ENCODE measurements around the gene SPO11. TPM values are rescaled to one million over a fixed set of nuclear protein-coding genes. Genes with fewer than 3 reads are reported as not detected.

Gene SPO11
- total and polyA plus RNA-seq, 4 donors = not detected

- ATAC-seq (ENCODE audit: insufficient read depth, low FRiP score) (peak; percentile 81), DNase-seq (peak; percentile 78 to 84 (median 79))
- Histone ChIP-seq H3K4me3 (no peak overlapping the region), H3K27me3 (ENCODE audit: control insufficient read depth in 3 of 3, insufficient read depth in 3 of 3, low read length in 2 of 3) (no peaks in the 10 kb centered on the region), H3K4me1 (ENCODE audit: control insufficient read depth in 5 of 5, insufficient read depth in 5 of 5, low read length in 5 of 5) (peaks cover 0 to 30% (median 14%) of the 10 kb centered on the region in 5 donors), H3K9me3 (ENCODE audit: control insufficient read depth in 4 of 4, insufficient read depth in 3 of 4, low read length in 3 of 4) (peaks cover 0 to 4% (median 0%) of the 10 kb centered on the region in 4 donors), H3K9ac (ENCODE audit: insufficient read depth in 1 of 2, low read length in 2 of 2) (no peak overlapping the region), H3K36me3 (ENCODE audit: control insufficient read depth in 4 of 4, insufficient read depth in 4 of 4, low read length in 4 of 4) (peaks cover 0 to 7% (median 2%) of the 10 kb centered on the region in 4 donors), H3K27ac (ENCODE audit: low read depth in 1 of 2, low read length in 1 of 2) (peak overlapping the region; percentile 57 to 64)
- no peak for TF ChIP-seq CTCF (IDR thresholded peaks at IDR 0.05; ENCODE audit: control extremely low read depth, extremely low read depth)
- 4 to 9% methylated on average over 44 to 57 of the region's 57 CpGs for WGBS, 2 donors
Measured at GRCh38 chr20:57388953-57389694, 59.5 kb downstream of the SPO11 start.

DNA sequence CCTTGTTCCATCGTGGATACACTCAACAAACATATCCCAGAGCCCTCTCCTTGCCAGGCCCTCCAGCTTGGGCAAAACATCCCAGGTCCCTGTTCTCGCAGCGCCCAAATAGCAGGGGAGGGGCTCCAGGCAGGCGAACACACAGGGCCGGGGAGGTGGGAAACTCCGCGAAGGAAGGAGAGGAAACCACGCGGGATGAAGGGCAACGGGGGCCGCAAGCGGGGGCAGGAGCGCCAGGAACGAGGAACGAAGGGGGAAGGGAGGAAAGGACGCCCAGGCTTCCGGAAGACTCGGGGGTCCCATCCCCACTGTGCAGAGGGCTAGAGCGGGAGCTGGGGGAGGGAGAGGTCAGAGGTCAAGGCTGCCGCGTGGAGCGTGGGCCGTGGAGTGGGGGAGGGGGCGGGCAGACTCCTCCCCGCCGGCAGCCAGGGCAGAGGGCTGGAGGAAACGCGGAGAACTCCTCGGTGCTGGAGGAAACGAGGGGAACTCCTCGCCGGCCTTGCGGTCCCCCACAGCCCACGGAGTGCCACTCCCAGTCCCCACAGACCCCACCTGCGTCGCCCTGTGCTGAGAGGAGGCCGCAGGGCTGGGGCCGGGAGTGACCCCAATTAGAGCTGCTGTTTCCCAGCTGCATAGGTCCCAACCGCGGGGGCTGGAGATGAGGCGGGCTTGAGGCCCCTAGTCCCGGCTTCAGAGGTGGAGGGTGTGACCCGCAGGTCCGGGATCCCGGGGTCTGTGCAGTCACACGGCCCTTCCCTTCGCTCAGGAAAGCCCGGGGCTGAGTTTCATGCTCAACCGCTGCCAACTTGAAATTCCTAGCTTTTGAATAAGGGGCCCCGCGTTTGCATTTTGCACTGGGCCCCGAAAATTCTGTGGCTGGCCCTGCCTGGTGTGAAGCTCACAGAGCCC is 60.3 kb downstream of the SPO11 start:
- WGBS, 2 donors = 20 to 32% methylated on average over 39 to 52 of the region's 52 CpGs
- no peak for ATAC-seq (ENCODE audit: insufficient read depth, low FRiP score)
- DNase-seq = peak; percentile 24 to 34 (median 32)
- no peak for TF ChIP-seq CTCF (IDR thresholded peaks at IDR 0.05; ENCODE audit: control extremely low read depth, extremely low read depth)
- Histone ChIP-seq H3K36me3 (ENCODE audit: control insufficient read depth in 4 of 4, insufficient read depth in 4 of 4, low read length in 4 of 4) (peaks cover 0 to 10% (median 2%) of the 10 kb centered on the region in 4 donors), H3K27me3 (ENCODE audit: control insufficient read depth in 3 of 3, insufficient read depth in 3 of 3, low read length in 2 of 3) (no peaks in the 10 kb centered on the region), H3K9ac (ENCODE audit: insufficient read depth in 1 of 2, low read length in 2 of 2) (no peak overlapping the region), H3K9me3 (ENCODE audit: control insufficient read depth in 4 of 4, insufficient read depth in 3 of 4, low read length in 3 of 4) (peaks cover 0 to 4% (median 0%) of the 10 kb centered on the region in 4 donors), H3K4me1 (ENCODE audit: control insufficient read depth in 5 of 5, insufficient read depth in 5 of 5, low read length in 5 of 5) (peaks cover 0 to 30% (median 14%) of the 10 kb centered on the region in 5 donors), H3K27ac (ENCODE audit: low read depth in 1 of 2, low read length in 1 of 2) (peak overlapping the region; percentile 57 to 64), H3K4me3 (no peak overlapping the region)

GRCh38 chr20:57390604-57391438 is 61.2 kb downstream of the SPO11 start, which contains the start of gene RBM38:
RBM38 (plus strand) TSS chr20:57391396; CDS start chr20:57391582, 186 bp downstream.
- H3K4me1 ChIP-seq (ENCODE audit: control insufficient read depth in 5 of 5, insufficient read depth in 5 of 5, low read length in 5 of 5) = peaks cover under 1 to 34% (median 14%) of the 10 kb centered on the region in 5 donors
- peak; percentile 79 to 89 (median 85) for DNase-seq

More at GRCh38 chr20:57390604-57391438, 61.2 kb downstream of the SPO11 start, which contains the start of gene RBM38:
- Histone ChIP-seq H3K27me3 (ENCODE audit: control insufficient read depth in 3 of 3, insufficient read depth in 3 of 3, low read length in 2 of 3) (no peaks in the 10 kb centered on the region), H3K9me3 (ENCODE audit: control insufficient read depth in 4 of 4, insufficient read depth in 3 of 4, low read length in 3 of 4) (peaks cover 0 to 4% (median 0%) of the 10 kb centered on the region in 4 donors), H3K36me3 (ENCODE audit: control insufficient read depth in 4 of 4, insufficient read depth in 4 of 4, low read length in 4 of 4) (peaks cover 0 to 13% (median 3%) of the 10 kb centered on the region in 4 donors), H3K4me3 (peak within 1 kb of the TSS; percentile 87), H3K9ac (ENCODE audit: insufficient read depth in 1 of 2, low read length in 2 of 2) (peak within 1 kb of the TSS in 1 of 2 donors; percentile 42), H3K27ac (ENCODE audit: low read depth in 1 of 2, low read length in 1 of 2) (peak within 1 kb of the TSS; percentile 57 to 86)
- ATAC-seq (ENCODE audit: insufficient read depth, low FRiP score) = peak; percentile 90
- 26 to 33% methylated on average over 45 to 78 of the region's 78 CpGs for WGBS, 2 donors
- no peak for TF ChIP-seq CTCF (IDR thresholded peaks at IDR 0.05; ENCODE audit: control extremely low read depth, extremely low read depth)

Measured in lung (tissue), 12 donors.